Activated T-helper 1 cell treated with anti-CD3 and anti-CD28 coated beads, Interleukin-12 subunit alpha, Interleukin-12 subunit beta, Interleukin-2, Interleukin-4 antibody, amounts not matched to agents 30 ng/mL and 10 ng/mL and 1 ng/mL, durations not matched to agents 14 hours and 24 hours and 36 hours (primary cell): Measurements from ENCODE around the gene CPTP. TPM values are rescaled to one million over a fixed set of nuclear protein-coding genes. Genes with fewer than 3 reads are reported as not detected.

ENCODE experiments used
- DNase-seq: peaks from one replicate; pipeline ENCODE4 v3.0.0; 2021; ENCODE audit warnings: low spot score
- H3K27ac Mint-ChIP-seq: one replicate; pipeline ENCODE4 v1.8.0; 2021; ENCODE audit warnings: mild to moderate bottlenecking, mixed read lengths
- H3K27me3 Mint-ChIP-seq: one replicate; pipeline ENCODE4 v1.8.0; 2022; ENCODE audit warnings: mild to moderate bottlenecking, moderate library complexity, mixed read lengths; ENCODE audit not compliant: insufficient read depth
- H3K36me3 Mint-ChIP-seq: one replicate; pipeline ENCODE4 v1.8.0; 2021; ENCODE audit warnings: low read depth, mixed read lengths
- H3K4me1 Mint-ChIP-seq: one replicate; pipeline ENCODE4 v1.8.0; 2021; ENCODE audit warnings: low read depth, mixed read lengths
- H3K4me3 Mint-ChIP-seq: one replicate; pipeline ENCODE4 v1.8.0; 2021; ENCODE audit warnings: mild to moderate bottlenecking, moderate library complexity, mixed read lengths
- H3K9me3 Mint-ChIP-seq: one replicate; pipeline ENCODE4 v1.8.0; 2021; ENCODE audit warnings: mixed read lengths
- intact Hi-C: fragments of 100-400 bp; cut with micrococcal nuclease; formaldehyde crosslinking; loops from one replicate; pipeline ENCODE4 v1.15.1; 2024
- total RNA-seq: library from RNA; stranded (reverse); gene quantifications from 2 replicates; pipeline ENCODE4 v1.2.3, GENCODE V29; 2022

Gene CPTP
- 13.6 and 14.6 TPM in 2 replicates for total RNA-seq

DNA sequence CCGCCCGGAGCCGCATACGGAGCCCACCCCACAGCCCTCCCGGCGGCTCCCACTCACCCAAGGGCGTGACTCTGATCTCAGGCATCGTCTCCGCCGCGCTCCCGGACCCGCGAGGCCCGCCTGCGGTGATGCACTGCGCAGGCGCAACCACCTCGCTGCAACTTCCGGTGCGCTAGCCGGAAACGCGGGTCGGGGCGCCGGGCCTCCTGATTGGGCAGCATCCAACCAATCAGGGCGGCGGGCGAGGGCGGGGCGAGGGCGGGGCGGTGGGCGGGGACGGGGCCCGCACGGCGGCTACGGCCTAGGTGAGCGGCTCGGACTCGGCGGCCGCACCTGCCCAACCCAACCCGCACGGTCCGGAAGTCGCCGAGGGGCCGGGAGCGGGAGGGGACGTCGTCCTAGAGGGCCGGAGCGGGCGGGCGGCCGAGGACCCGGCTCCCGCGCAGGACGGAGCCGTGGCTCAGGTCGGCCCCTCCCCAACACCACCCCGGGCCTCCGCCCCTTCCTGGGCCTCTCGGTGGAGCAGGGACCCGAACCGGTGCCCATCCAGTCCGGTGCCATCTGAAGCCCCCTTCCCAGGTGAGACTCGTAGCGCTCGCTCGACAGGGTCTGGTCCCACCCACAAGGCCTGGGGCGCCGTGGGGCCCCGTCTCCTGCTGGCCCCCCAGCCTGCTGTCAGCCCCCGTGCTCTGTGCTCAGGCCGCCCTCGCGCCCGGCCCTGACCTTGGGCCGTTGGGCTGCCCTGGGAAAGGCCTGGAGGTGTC lies at the start of gene CPTP, which contains the start of gene INTS11:
CPTP (plus strand) TSS at position 279 of the 764 bp plus-strand sequence. CDS start 2,109 bp downstream, outside the sequence.
INTS11 (minus strand) TSS at position 137 of the 764 bp plus-strand sequence; CDS start at position 85, 52 bp downstream.
- H3K9me3 Mint-ChIP-seq = no peaks in the 10 kb centered on the region
- peak within 1 kb of the TSS; percentile 95 for H3K4me3 Mint-ChIP-seq
- intact Hi-C loops = loop anchor here (1.0 kb wide), 3 partner anchors 16 to 208 kb away; partner anchors contain the start of genes AURKAIP1, C1orf159 and PUSL1
- peaks cover 20% of the 10 kb centered on the region for H3K4me1 Mint-ChIP-seq
- H3K27ac Mint-ChIP-seq = peak within 1 kb of the TSS; percentile 92
- DNase-seq = peak; percentile 95
- H3K27me3 Mint-ChIP-seq = no peaks in the 10 kb centered on the region
- peaks cover 3% of the 10 kb centered on the region for H3K36me3 Mint-ChIP-seq

DNA sequence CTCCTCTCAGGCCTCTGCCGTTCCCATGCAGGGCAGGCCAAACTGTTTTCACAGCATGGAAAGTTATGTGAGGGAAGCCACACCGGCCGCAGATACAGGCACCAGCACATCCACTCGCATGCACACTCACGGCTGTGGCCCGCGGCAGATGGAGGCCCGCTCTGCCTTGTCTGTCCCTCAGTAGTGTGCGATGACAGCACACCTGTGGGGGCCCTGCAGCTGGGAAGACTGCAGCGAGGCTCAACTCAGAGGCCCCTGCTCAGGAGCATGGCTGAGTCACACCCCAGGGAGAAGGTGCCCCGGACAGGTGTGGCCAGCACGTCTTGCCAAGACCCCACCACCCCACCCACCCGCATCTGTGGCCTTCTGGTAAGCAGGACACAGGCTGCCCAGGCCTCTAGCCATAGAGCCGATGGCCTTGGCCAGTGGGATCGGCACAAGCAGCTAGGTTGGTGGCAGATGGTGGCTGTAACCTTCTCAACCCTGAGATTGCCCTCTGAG lies 49.6 kb upstream of the CPTP start:
- Mint-ChIP-seq H3K4me1 (peaks cover 36% of the 10 kb centered on the region), H3K27ac (peak overlapping the region; percentile 63), H3K27me3 (no peaks in the 10 kb centered on the region), H3K36me3 (peaks cover 22% of the 10 kb centered on the region), H3K4me3 (peak overlapping the region; percentile 77), H3K9me3 (no peaks in the 10 kb centered on the region)
- intact Hi-C loops = loop anchor here (1.0 to 5.0 kb wide), 4 partner anchors 24 to 132 kb away; partner anchors contain the start of genes ACAP3, B3GALT6, MRPL20 and PUSL1
- DNase-seq = no peak

DNA sequence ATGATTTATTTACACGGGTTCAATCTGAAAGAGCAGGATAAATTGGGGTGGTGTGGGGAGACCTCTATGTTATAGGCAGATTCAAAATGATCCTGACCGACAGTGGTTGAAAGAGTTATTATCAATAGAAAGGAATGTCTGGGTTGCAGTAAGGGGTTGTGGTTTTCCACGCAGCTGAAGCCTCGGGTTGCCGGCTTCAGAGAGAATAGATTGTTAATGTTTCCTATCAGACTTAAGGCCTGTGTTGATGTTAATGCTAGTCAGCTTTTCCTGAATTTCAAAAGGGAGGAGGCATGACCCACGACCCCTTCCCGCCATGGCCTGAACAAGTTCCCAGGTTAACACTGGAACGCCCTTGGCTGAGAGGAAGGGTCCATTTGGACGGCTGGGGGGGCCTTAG lies 48.8 kb upstream of the CPTP start:
- no peak overlapping the region for H3K27ac Mint-ChIP-seq
- H3K9me3 Mint-ChIP-seq = no peaks in the 10 kb centered on the region
- peaks cover 27% of the 10 kb centered on the region for H3K4me1 Mint-ChIP-seq

DNA sequence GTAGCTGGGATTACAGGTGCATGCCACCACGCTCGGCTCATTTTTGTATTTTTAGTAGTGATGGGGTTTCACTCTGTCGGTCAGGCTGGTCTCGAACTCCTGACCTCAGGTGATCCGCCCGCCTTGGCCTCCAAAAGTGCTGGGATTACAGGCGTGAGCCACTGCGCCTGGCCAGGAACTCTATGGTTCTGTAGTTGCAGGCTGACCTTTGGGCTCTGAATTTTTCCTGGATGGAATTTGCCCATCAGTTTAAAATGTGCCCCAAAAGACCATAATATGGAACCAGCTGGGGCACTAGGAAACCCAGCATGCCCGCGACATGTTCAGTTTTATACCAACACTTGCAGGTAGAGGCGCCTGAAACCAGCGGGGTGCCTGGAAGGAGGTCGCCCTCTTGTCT lies 46.0 kb upstream of the CPTP start:
- Mint-ChIP-seq H3K27ac (no peak overlapping the region), H3K9me3 (no peaks in the 10 kb centered on the region), H3K36me3 (no peaks in the 10 kb centered on the region), H3K4me3 (no peak overlapping the region), H3K27me3 (no peaks in the 10 kb centered on the region), H3K4me1 (peaks cover 6% of the 10 kb centered on the region)
- no peak for DNase-seq
- intact Hi-C loops = no loop called here

More for the DNA sequence above, 48.8 kb upstream of the CPTP start:
- Mint-ChIP-seq H3K4me3 (peak overlapping the region; percentile 51), H3K27me3 (no peaks in the 10 kb centered on the region), H3K36me3 (peaks cover 15% of the 10 kb centered on the region)
- intact Hi-C loops = no loop called here
- no peak for DNase-seq

DNA sequence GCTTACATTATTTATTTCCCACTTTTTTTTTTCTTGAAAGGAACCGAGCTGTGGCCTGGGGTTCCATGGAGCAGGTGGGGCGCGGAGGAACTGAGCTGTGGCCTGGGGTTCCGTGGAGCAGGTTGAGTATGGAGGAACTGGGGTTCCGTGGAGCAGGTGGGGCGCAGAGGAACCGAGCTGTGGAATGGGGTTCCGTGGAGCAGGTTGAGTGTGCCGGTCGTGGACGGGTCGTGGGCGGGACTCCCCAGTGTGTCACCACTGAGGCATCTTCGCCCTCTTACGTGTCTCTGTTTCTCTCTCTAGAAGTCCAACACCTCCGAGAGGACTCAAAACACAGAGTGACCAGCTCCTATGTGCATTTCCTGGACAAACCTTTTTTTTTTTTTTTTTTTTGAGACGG lies 45.6 kb upstream of the CPTP start:
- H3K9me3 Mint-ChIP-seq = no peaks in the 10 kb centered on the region
- intact Hi-C loops = no loop called here
- no peak overlapping the region for H3K4me3 Mint-ChIP-seq
- DNase-seq = no peak
- no peaks in the 10 kb centered on the region for H3K27me3 Mint-ChIP-seq
- H3K36me3 Mint-ChIP-seq = no peaks in the 10 kb centered on the region
- H3K4me1 Mint-ChIP-seq = peaks cover 6% of the 10 kb centered on the region
- H3K27ac Mint-ChIP-seq = no peak overlapping the region

DNA sequence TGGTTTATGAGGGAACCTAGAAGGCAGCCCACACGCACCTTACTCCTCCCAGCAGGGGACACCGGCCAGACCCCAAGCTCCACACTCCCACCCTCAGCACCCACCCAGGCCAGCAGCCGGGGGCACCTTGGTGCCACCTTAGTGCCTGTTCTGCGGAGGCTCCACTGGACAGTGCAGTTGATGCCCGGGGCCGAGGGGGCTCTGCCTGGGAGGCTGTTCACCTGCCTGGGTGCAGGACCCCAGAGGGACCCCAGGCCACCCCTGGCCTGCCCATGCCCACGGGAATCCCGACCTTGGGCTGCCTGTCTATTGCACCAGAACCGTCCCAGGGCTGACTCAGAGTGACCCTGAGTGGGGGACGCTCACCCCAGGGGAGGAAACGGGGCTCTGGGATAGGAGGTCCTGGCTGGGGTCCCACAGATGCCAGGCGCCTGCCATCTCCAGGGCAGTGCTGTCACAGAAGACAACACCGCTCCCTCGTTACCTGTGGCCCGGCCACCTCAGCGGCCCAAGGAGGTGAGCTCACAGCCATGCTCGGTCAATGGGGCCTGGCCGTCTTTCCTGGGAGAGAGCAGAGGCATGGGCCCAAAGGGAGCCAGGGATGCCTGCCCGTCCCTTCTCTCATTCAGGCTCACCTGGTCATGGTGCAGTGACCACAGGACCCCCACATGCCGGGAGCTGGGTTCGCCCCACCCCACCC lies 43.7 kb upstream of the CPTP start:
- Mint-ChIP-seq H3K4me1 (peaks cover under 1% of the 10 kb centered on the region), H3K9me3 (no peaks in the 10 kb centered on the region), H3K27me3 (no peaks in the 10 kb centered on the region), H3K4me3 (no peak overlapping the region), H3K27ac (no peak overlapping the region), H3K36me3 (no peaks in the 10 kb centered on the region)
- no peak for DNase-seq
- intact Hi-C loops = no loop called here

DNA sequence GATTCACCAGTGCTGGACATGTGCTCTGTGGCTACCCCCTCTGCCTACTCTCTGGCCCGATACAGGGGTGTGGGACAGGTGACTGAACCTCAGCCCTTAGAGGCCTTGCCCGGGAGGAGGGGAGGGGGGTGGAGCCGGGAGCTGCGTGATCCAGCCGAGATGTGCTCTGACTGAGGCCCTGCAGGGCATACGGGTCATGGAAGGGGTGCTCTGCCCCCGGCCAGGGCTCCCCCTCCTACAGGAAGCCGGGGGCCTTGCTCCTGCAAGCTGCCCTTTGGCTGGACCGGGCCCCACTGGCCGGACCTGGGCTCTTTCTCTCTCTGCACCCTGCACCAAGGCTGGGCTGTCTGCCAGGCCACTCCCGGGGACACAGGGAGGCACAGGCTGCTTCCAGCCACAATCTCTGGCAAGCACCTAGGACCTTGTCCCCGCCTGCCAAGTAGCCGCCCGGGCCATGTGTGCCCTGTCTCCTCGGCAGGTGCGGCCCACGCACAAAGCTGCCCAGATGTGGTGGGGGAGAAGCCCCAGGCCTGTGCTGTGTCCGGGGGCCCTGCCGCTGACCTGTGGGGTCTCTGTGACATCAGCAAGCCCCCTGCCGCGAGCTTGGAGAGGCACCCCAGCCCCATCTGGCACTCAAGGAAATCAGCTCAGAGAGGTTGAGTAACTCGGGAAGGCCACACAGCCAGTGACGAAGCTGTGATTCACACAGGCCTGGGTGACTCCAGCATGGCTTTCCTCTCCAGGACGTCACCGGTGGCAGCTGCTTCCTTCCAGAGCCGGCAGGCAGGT lies 42.9 kb upstream of the CPTP start:
- H3K27ac Mint-ChIP-seq = no peak overlapping the region

DNA sequence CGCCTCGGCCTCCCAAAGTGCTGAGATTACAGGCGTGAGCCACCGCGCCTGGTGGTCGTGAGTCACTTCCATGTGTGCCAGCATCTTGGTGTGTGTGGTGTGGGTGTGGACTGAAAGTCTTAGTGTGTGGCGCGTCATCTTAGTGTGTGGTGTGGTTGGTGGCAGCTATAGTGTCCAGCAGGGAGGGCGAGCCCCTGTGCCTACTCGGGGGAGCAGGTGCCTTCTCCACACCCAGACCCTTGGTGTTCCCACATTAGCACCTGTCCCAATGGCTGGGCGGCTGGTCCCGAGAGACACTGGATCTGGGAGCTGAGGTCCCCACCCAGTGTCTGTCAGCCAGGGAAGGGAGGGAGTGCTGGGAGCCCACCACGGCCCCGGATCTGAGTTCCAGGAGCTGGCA lies 41.6 kb upstream of the CPTP start:
- Mint-ChIP-seq H3K27ac (no peak overlapping the region), H3K36me3 (no peaks in the 10 kb centered on the region), H3K4me3 (no peak overlapping the region), H3K27me3 (no peaks in the 10 kb centered on the region), H3K4me1 (no peaks in the 10 kb centered on the region), H3K9me3 (no peaks in the 10 kb centered on the region)
- no peak for DNase-seq
- intact Hi-C loops = no loop called here

More for the DNA sequence above, 42.9 kb upstream of the CPTP start:
- intact Hi-C loops = no loop called here
- Mint-ChIP-seq H3K4me3 (no peak overlapping the region), H3K27me3 (no peaks in the 10 kb centered on the region), H3K9me3 (no peaks in the 10 kb centered on the region), H3K36me3 (no peaks in the 10 kb centered on the region), H3K4me1 (no peaks in the 10 kb centered on the region)
- no peak for DNase-seq

DNA sequence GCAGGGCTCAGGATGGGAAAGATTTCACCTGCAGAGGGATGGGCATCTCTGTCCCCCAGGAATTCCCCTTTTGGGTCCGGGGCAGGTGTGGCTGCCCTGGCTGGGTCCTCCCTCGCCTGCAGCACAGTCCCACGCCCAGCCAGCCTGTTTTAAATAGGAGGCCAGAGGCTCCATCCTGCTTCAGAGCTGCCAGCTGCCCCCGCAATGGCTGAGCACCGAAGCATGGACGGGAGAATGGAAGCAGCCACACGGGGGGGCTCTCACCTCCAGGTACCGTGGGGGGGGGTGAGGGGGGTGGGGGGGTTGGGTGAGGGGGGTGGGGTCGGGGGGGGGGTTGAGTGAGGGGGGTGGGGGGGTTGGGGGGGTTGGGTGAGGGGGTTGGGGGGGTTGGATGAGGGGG lies 40.8 kb upstream of the CPTP start:
- Mint-ChIP-seq H3K9me3 (no peaks in the 10 kb centered on the region), H3K4me1 (no peaks in the 10 kb centered on the region), H3K36me3 (no peaks in the 10 kb centered on the region), H3K27me3 (no peaks in the 10 kb centered on the region), H3K4me3 (no peak overlapping the region), H3K27ac (no peak overlapping the region)
- no peak for DNase-seq
- intact Hi-C loops = no loop called here

DNA sequence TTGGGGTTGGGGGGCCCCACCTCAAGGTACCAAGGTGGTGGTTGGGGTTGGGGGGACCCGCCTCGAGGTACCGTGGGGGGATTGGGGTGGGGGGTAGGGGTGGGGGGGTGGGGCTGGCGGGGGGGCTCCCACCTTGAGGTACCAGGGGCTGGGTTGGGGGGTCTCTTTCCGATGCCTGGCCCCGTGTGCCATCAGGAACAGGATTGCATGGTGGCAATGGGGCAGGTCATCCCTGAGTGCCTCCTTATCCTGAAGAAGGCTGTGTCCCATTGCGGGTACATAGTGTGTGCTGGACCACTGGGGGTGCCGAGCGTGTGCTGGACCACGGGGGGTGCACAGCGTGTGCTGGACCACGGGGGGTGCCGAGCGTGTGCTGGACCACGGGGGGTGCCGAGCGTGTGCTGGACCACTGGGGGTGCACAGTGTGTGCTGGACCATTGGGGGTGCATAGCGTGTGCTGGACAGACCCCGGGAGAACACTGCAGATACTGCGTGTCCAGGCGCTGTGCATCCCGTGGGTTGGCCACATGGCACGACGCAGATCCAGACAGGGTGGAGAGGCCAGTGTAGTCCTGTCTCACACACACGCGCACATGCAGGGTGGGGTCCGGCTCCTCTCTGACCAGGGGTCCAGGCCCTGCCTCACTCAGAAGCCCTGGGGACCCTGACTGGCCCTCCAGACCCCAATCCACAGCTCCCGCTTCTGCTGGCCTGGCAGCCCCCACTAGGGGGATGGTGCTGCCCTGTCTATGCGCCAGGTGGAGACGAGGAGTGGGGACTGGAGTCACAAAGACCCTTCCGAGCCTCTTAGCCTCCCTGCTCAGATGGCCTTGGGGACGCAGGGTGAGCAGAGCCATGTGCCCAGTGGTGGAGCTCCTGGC lies 40.1 kb upstream of the CPTP start:
- Mint-ChIP-seq H3K36me3 (no peaks in the 10 kb centered on the region), H3K27ac (no peak overlapping the region), H3K4me1 (no peaks in the 10 kb centered on the region), H3K27me3 (no peaks in the 10 kb centered on the region), H3K9me3 (no peaks in the 10 kb centered on the region), H3K4me3 (no peak overlapping the region)
- intact Hi-C loops = no loop called here
- DNase-seq = no peak

DNA sequence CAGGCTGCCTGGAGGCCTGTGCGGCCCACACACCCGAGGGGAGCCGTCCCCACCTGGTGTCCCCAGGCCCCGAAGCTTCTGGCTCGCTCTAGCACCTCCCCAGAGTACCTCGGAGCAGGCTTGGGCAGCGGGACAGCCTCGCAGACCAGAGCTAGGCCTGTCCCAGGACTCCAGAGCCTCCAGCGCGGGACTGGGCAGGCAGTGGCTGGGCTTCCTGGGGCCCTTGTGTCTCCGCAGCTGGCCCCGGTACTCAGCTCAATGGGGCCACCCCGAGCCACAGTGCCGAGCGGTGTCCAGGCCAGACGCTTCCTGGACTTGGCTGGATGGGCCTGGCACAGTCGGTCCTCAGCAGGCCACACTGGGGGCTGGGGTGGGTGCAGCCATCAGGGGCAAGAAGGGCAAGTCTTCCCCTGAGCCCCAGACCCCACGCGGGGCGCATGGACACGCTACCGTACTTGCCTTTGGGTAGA lies 39.5 kb upstream of the CPTP start:
- no peak overlapping the region for H3K4me3 Mint-ChIP-seq
- no peak overlapping the region for H3K27ac Mint-ChIP-seq
- no peaks in the 10 kb centered on the region for H3K4me1 Mint-ChIP-seq
- DNase-seq = no peak
- H3K36me3 Mint-ChIP-seq = no peaks in the 10 kb centered on the region
- intact Hi-C loops = no loop called here
- H3K9me3 Mint-ChIP-seq = no peaks in the 10 kb centered on the region
- H3K27me3 Mint-ChIP-seq = no peaks in the 10 kb centered on the region
